ENCODE data around the gene CD2BP2. TPM values are rescaled to one million over a fixed set of nuclear protein-coding genes. Genes with fewer than 3 reads are reported as not detected.

Gene CD2BP2
- total RNA-seq, 2 experiments from 2014 or later: 71.3 to 72.5 TPM

- Mint-ChIP-seq H3K4me1 (peaks cover 31% of the 10 kb centered on the region), H3K27me3 (no peaks in the 10 kb centered on the region), H3K27ac (peak overlapping the region; percentile 74), H3K9me3 (no peaks in the 10 kb centered on the region), H3K4me3 (no peak overlapping the region), H3K36me3 (peaks cover 18% of the 10 kb centered on the region)
- POLR2A ChIA-PET: no interaction called here
- DNase-seq (no peak), ATAC-seq (ENCODE audit: low read depth) (no peak)
These were observed 20.8 kb upstream of the CD2BP2 start for GRCh38 chr16:30375864-30376263.

GRCh38 chr16:30374538-30374937, 19.4 kb upstream of the CD2BP2 start, which contains the start of gene MYL11:
Gene MYL11, plus strand, starts transcription at chr16:30374802. Its CDS starts 56 bp downstream, at chr16:30374858.
- Mint-ChIP-seq H3K4me3 (no peak within 1 kb of the TSS), H3K4me1 (peaks cover 21% of the 10 kb centered on the region), H3K27ac (peak within 1 kb of the TSS; percentile 74), H3K27me3 (no peaks in the 10 kb centered on the region), H3K9me3 (no peaks in the 10 kb centered on the region), H3K36me3 (peaks cover 9% of the 10 kb centered on the region)
- DNase-seq (no peak), ATAC-seq (ENCODE audit: low read depth) (no peak)
- POLR2A ChIA-PET: interaction anchor here (1.4 kb wide), 1 partner anchor 9 kb away, joined by 3 read pairs; no protein-coding TSS in a partner anchor

- H3K36me3 Mint-ChIP-seq: peaks cover 7% of the 10 kb centered on the region
- POLR2A ChIA-PET: interaction anchor here (2.9 to 4.1 kb wide), 2 partner anchors 9 to 187 kb away, joined by 11 to 71 read pairs; partner anchors contain the start of gene SEPTIN1
- H3K9me3 Mint-ChIP-seq: no peaks in the 10 kb centered on the region
- ATAC-seq (ENCODE audit: low read depth) (no peak), DNase-seq (no peak)
- H3K4me1 Mint-ChIP-seq: peaks cover 28% of the 10 kb centered on the region
- peak overlapping the region; percentile 71 for H3K27ac Mint-ChIP-seq
- no peak overlapping the region for H3K4me3 Mint-ChIP-seq
- H3K27me3 Mint-ChIP-seq: no peaks in the 10 kb centered on the region
These were observed 17.6 kb upstream of the CD2BP2 start for GRCh38 chr16:30372725-30373124.

- peaks cover 31% of the 10 kb centered on the region for H3K4me1 Mint-ChIP-seq
- DNase-seq: no peak
- no peaks in the 10 kb centered on the region for H3K9me3 Mint-ChIP-seq
These were observed 17.1 kb upstream of the CD2BP2 start for GRCh38 chr16:30372038-30372712.

GRCh38 chr16:30371248-30371816, 16.2 kb upstream of the CD2BP2 start:
- ATAC-seq (ENCODE audit: low read depth) (no peak), DNase-seq (no peak)
- peaks cover 37% of the 10 kb centered on the region for H3K4me1 Mint-ChIP-seq
- peaks cover 17% of the 10 kb centered on the region for H3K36me3 Mint-ChIP-seq
- POLR2A ChIA-PET: interaction anchor here (0.8 to 4.1 kb wide), 15 partner anchors 10 to 306 kb away, joined by 3 to 71 read pairs (median 5); partner anchors contain the start of genes ALDOA, CD2BP2, CORO1A and SEPTIN1
- H3K27ac Mint-ChIP-seq: peak overlapping the region; percentile 99
- H3K4me3 Mint-ChIP-seq: peak overlapping the region; percentile 96
- no peaks in the 10 kb centered on the region for H3K27me3 Mint-ChIP-seq
- no peaks in the 10 kb centered on the region for H3K9me3 Mint-ChIP-seq

More at GRCh38 chr16:30372038-30372712, 17.1 kb upstream of the CD2BP2 start:
- Mint-ChIP-seq H3K27me3 (no peaks in the 10 kb centered on the region), H3K36me3 (peaks cover 10% of the 10 kb centered on the region), H3K4me3 (peak overlapping the region; percentile 96), H3K27ac (peak overlapping the region; percentile 99)
- POLR2A ChIA-PET: interaction anchor here (0.8 to 4.1 kb wide), 5 partner anchors 10 to 200 kb away, joined by 3 to 71 read pairs (median 11); partner anchors contain the start of genes SEPTIN1, ZNF48 and ZNF688
- no peak for ATAC-seq (ENCODE audit: low read depth)

GRCh38 chr16:30370456-30371247, 15.5 kb upstream of the CD2BP2 start, which contains the start of gene TBC1D10B:
Gene TBC1D10B, minus strand, starts transcription at chr16:30370494. Its CDS starts 311 bp downstream, at chr16:30370183.
- peaks cover 40% of the 10 kb centered on the region for H3K4me1 Mint-ChIP-seq
- peak; percentile 83 for ATAC-seq (ENCODE audit: low read depth)

GRCh38 chr16:30369938-30370455, 14.9 kb upstream of the CD2BP2 start:
- peak overlapping the region; percentile 96 for H3K4me3 Mint-ChIP-seq
- POLR2A ChIA-PET: interaction anchor here (0.8 to 4.1 kb wide), 11 partner anchors 11 to 187 kb away, joined by 3 to 71 read pairs (median 6); partner anchors contain the start of genes CD2BP2, CORO1A, SEPTIN1 and ZNF48
- H3K36me3 Mint-ChIP-seq: peaks cover 19% of the 10 kb centered on the region
- DNase-seq (no peak), ATAC-seq (ENCODE audit: low read depth) (peak; percentile 0)
- no peaks in the 10 kb centered on the region for H3K9me3 Mint-ChIP-seq
- no peaks in the 10 kb centered on the region for H3K27me3 Mint-ChIP-seq
- H3K4me1 Mint-ChIP-seq: peaks cover 42% of the 10 kb centered on the region
- H3K27ac Mint-ChIP-seq: peak overlapping the region; percentile 99

More at GRCh38 chr16:30370456-30371247, 15.5 kb upstream of the CD2BP2 start, which contains the start of gene TBC1D10B:
- Mint-ChIP-seq H3K27me3 (no peaks in the 10 kb centered on the region), H3K27ac (peak within 1 kb of the TSS; percentile 99), H3K4me3 (peak within 1 kb of the TSS; percentile 96), H3K36me3 (peaks cover 19% of the 10 kb centered on the region), H3K9me3 (no peaks in the 10 kb centered on the region)
- peak; percentile 96 for DNase-seq
- POLR2A ChIA-PET: interaction anchor here (0.5 to 4.1 kb wide), 20 partner anchors 9 to 752 kb away, joined by 3 to 71 read pairs (median 5); partner anchors contain the start of genes ALDOA, CD2BP2, CORO1A and SEPTIN1

- DNase-seq: peak; percentile 50
These were observed 14.2 kb upstream of the CD2BP2 start for GRCh38 chr16:30369091-30369937.

GRCh38 chr16:30368792-30369090, 13.6 kb upstream of the CD2BP2 start:
- POLR2A ChIA-PET: interaction anchor here (0.7 to 4.1 kb wide), 9 partner anchors 9 to 185 kb away, joined by 3 to 71 read pairs (median 6); partner anchors contain the start of genes CORO1A and SEPTIN1
- peak overlapping the region; percentile 78 for H3K27ac Mint-ChIP-seq
- H3K27me3 Mint-ChIP-seq: no peaks in the 10 kb centered on the region
- no peak for DNase-seq
- no peak for ATAC-seq (ENCODE audit: low read depth)
- peaks cover 19% of the 10 kb centered on the region for H3K36me3 Mint-ChIP-seq
- no peaks in the 10 kb centered on the region for H3K9me3 Mint-ChIP-seq
- H3K4me3 Mint-ChIP-seq: peak overlapping the region; percentile 93
- peaks cover 44% of the 10 kb centered on the region for H3K4me1 Mint-ChIP-seq

More at GRCh38 chr16:30369091-30369937, 14.2 kb upstream of the CD2BP2 start:
- no peaks in the 10 kb centered on the region for H3K27me3 Mint-ChIP-seq
- peak overlapping the region; percentile 93 for H3K4me3 Mint-ChIP-seq
- H3K36me3 Mint-ChIP-seq: peaks cover 19% of the 10 kb centered on the region
- ATAC-seq (ENCODE audit: low read depth): no peak
- H3K9me3 Mint-ChIP-seq: no peaks in the 10 kb centered on the region
- POLR2A ChIA-PET: interaction anchor here (0.7 to 4.1 kb wide), 10 partner anchors 9 to 186 kb away, joined by 3 to 71 read pairs (median 6); partner anchors contain the start of genes CORO1A and SEPTIN1
- peaks cover 43% of the 10 kb centered on the region for H3K4me1 Mint-ChIP-seq
- peak overlapping the region; percentile 78 for H3K27ac Mint-ChIP-seq

GRCh38 chr16:30368122-30368791, 13.1 kb upstream of the CD2BP2 start:
- Mint-ChIP-seq H3K27ac (peak overlapping the region; percentile 78), H3K27me3 (no peaks in the 10 kb centered on the region), H3K36me3 (peaks cover 23% of the 10 kb centered on the region), H3K9me3 (no peaks in the 10 kb centered on the region), H3K4me3 (peak overlapping the region; percentile 93), H3K4me1 (peaks cover 44% of the 10 kb centered on the region)
- ATAC-seq (ENCODE audit: low read depth) (no peak), DNase-seq (no peak)
- POLR2A ChIA-PET: interaction anchor here (0.6 to 4.1 kb wide), 11 partner anchors 10 to 183 kb away, joined by 3 to 71 read pairs (median 5); partner anchors contain the start of genes SEPTIN1 and ZNF771

- Mint-ChIP-seq H3K36me3 (peaks cover 28% of the 10 kb centered on the region), H3K4me3 (peak overlapping the region; percentile 93), H3K27ac (peak overlapping the region; percentile 57), H3K9me3 (no peaks in the 10 kb centered on the region), H3K4me1 (peaks cover 48% of the 10 kb centered on the region), H3K27me3 (no peaks in the 10 kb centered on the region)
- ATAC-seq (ENCODE audit: low read depth) (no peak), DNase-seq (no peak)
- POLR2A ChIA-PET: interaction anchor here (0.6 to 2.3 kb wide), 5 partner anchors 10 to 42 kb away, joined by 3 to 7 read pairs (median 3); partner anchors contain the start of genes SEPTIN1 and ZNF771
These were observed 12.4 kb upstream of the CD2BP2 start for GRCh38 chr16:30367349-30368009.

Data from activated naive CD8-positive, alpha-beta T cell treated with anti-CD3 and anti-CD28 coated beads, Interleukin-2, amount 10 ng/mL, durations not matched to agents 7 days and 5 days (primary cell).